ENCODE measurements around the gene MYL6. TPM values are rescaled to one million over a fixed set of nuclear protein-coding genes. Genes with fewer than 3 reads are reported as not detected.

The MYL6 gene
- total and polyA plus RNA-seq, 9 of the 15 experiments (the other 6 are each of a cell fraction or from before 2014, with no cell fraction given): 557 to 1,664 (median 958) TPM

- peak; percentile 94 for TF ChIP-seq ZBTB40 (IDR thresholded peaks at IDR 0.05)
- no peak for TF ChIP-seq ZBTB40 (CRISPR knock-in tag; IDR thresholded peaks at IDR 0.05)
- no peak for TF ChIP-seq IFI16 (CRISPR knock-in tag; IDR thresholded peaks at IDR 0.05)
- TF ChIP-seq ZBTB17 (CRISPR knock-in tag; IDR thresholded peaks at IDR 0.05): no peak
- TF ChIP-seq, protein P1, sequence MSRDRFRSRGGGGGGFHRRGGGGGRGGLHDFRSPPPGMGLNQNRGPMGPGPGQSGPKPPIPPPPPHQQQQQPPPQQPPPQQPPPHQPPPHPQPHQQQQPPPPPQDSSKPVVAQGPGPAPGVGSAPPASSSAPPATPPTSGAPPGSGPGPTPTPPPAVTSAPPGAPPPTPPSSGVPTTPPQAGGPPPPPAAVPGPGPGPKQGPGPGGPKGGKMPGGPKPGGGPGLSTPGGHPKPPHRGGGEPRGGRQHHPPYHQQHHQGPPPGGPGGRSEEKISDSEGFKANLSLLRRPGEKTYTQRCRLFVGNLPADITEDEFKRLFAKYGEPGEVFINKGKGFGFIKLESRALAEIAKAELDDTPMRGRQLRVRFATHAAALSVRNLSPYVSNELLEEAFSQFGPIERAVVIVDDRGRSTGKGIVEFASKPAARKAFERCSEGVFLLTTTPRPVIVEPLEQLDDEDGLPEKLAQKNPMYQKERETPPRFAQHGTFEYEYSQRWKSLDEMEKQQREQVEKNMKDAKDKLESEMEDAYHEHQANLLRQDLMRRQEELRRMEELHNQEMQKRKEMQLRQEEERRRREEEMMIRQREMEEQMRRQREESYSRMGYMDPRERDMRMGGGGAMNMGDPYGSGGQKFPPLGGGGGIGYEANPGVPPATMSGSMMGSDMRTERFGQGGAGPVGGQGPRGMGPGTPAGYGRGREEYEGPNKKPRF (IDR thresholded peaks at IDR 0.05; ENCODE audit: low read depth, low read length): no peak
- TF ChIP-seq STAT5A (IDR thresholded peaks at IDR 0.05; ENCODE audit: borderline replicate concordance, low read length): no peak; the same call in 1 of the 2 replicates
- TF ChIP-seq HDAC6 (IDR thresholded peaks at IDR 0.05; ENCODE audit: low read depth, low read length): no peak
- no peak for TF ChIP-seq ILK (tag; IDR thresholded peaks at IDR 0.05; ENCODE audit: borderline replicate concordance, low read depth)
- peak; percentile 67; the same call in 1 of the 2 replicates for TF ChIP-seq NCOA6 (IDR thresholded peaks at IDR 0.05)
- TF ChIP-seq ZNF695 (CRISPR knock-in tag; IDR thresholded peaks at IDR 0.05): no peak
- TF ChIP-seq, protein P2, sequence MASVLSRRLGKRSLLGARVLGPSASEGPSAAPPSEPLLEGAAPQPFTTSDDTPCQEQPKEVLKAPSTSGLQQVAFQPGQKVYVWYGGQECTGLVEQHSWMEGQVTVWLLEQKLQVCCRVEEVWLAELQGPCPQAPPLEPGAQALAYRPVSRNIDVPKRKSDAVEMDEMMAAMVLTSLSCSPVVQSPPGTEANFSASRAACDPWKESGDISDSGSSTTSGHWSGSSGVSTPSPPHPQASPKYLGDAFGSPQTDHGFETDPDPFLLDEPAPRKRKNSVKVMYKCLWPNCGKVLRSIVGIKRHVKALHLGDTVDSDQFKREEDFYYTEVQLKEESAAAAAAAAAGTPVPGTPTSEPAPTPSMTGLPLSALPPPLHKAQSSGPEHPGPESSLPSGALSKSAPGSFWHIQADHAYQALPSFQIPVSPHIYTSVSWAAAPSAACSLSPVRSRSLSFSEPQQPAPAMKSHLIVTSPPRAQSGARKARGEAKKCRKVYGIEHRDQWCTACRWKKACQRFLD (CRISPR knock-in tag; IDR thresholded peaks at IDR 0.05): no peak
- peak; percentile 76; the same call in 1 of the 2 replicates for TF ChIP-seq RNF2 (IDR thresholded peaks at IDR 0.05)
- TF ChIP-seq GATA2 (CRISPR knock-in tag; IDR thresholded peaks at IDR 0.05): no peak
Observed at GRCh38 chr12:56116267-56117081, 41.7 kb upstream of the MYL6 start, which contains the start of gene RPL41 (continued).

Data from K562 (cell line).